ENCODE measurements around the gene DGKB.

DNA sequence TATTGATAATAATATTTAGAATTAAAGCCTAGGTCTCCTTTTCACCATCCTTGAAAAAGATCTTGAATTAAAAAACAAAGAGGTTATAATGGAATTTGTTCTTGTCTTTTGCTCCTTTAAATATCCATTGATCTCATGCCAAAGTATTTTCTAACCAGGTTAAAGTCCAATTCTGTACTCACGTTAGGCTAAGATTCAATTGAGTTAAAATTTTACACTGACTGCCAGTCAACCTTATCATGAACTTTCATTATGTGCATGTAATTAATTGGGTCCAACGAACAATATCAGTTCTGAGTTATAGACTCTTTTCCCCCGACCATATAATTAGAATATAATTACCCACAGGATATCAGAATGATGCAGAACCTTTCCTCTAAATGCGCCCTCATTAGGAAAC lies 266.6 kb downstream of the DGKB start:
- TF ChIP-seq ZNF274 (IDR thresholded peaks at IDR 0.05; ENCODE audit: low read depth, low read length) (no peak), YY1 (IDR thresholded peaks at IDR 0.05; ENCODE audit: insufficient read depth, insufficient read length) (no peak)

Measured in NT2/D1 (cell line).